HG03378 (cell line): ENCODE results near the gene GRIN3A.
A peak's percentile ranks its signal among the peaks of the same experiment; 100 is the strongest.
"Not testable (repeated sequence)": the region's sequence is repeated elsewhere in the genome, so short reads cannot be mapped to it uniquely, and the experiment has no call there.

ENCODE experiments used
- ATAC-seq: cut with Tn5 transposase; IDR thresholded peaks from one replicate; pipeline ENCODE4 v1.9.1; 2021; ENCODE audit warnings: mild to moderate bottlenecking, moderate library complexity; ENCODE audit not compliant: unreplicated experiment

Gene GRIN3A

GRCh38 chr9:101585740-101586139 lies 152.7 kb downstream of the GRIN3A start:
- no peak for ATAC-seq

- ATAC-seq, result no peak
These were observed 155.9 kb downstream of the GRIN3A start for GRCh38 chr9:101582553-101582952.

GRCh38 chr9:101579711-101580545 lies 158.5 kb downstream of the GRIN3A start:
- no peak for ATAC-seq

GRCh38 chr9:101578378-101578777 lies 160.1 kb downstream of the GRIN3A start:
- ATAC-seq, result peak; percentile 83

DNA sequence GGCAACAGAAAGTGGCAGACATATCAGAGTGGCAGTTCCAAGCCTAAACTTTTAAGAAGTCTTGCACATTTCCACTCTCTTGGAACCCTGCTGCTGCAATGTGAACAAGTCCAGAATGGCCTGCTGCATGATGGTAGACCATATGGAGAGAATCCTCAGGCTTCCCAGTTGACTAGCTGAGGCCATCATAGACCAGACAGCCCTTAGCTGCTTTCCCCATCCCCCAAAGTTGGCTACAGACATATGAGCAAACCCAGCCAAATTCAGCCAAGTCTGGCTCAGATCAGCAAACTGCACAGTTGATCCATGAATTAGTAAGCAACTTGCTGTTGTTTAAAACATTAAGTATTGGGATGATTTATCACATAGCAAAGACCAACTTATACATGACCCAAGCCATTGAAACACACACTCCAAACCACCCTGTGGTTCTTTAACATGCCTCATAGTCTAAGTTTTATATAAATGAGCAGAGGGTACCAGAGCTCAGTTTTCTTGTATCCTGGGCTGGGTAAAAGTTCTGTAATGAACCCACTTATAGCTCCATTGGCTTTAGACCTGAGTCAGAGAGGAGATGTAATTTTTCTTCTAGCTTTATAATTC lies 163.6 kb downstream of the GRIN3A start:
- no peak for ATAC-seq

- ATAC-seq, result no peak
These were observed 166.1 kb downstream of the GRIN3A start for GRCh38 chr9:101572316-101572715.

DNA sequence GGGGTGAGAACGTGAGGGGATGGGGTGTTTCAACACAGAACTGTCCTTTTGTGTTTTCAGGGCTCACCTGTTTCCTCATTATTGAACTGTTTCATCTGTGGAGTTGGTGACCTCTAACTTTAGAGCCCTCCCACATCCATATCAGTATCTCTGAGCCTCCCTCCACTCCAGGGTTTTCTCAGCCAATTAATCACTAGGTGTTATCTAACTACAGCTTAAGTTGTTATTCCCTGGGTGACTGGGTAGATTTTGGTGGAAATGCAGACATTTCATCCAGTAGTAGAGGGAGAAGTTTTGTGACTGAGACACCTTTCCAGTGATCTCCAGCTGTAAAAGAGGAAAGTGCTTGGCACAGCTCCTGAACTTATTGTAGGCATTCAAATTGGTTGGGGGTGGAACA lies 167.3 kb downstream of the GRIN3A start:
- no peak for ATAC-seq

DNA sequence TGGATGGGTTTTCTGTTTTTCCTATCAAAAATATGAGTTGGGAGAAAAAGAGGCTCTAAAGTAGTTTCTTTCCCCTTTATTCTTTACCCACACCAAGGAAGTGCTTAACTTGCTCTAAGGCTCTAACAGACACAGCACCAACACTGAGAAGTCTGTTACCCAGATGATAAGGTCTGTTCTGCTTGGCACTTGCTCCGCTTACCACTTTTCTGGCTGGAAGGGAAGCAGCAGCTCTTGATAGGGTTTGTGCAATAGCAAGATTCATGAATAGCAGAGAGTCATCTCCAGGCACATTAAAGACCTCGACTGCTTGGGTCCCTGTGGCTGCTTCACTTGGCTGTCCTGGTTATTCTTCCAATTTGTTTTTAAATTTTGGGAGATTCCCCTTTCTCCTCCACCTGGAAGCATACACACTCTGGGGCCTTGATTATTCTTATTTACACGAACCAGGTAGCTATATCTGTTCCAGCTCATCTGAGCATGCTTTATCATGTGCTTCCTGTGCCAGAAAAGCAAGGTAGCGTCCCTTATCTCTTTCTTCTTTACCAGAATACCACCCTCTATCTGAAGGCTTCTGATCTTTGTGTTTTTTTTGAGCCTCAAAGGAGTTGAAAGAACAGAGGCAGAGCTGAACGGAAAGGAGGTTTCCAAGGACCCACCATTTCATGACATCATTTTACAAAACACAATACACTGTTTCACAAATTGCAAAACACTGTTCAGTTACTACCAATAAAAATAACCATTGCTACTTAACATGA lies 168.5 kb downstream of the GRIN3A start:
- no peak for ATAC-seq

DNA sequence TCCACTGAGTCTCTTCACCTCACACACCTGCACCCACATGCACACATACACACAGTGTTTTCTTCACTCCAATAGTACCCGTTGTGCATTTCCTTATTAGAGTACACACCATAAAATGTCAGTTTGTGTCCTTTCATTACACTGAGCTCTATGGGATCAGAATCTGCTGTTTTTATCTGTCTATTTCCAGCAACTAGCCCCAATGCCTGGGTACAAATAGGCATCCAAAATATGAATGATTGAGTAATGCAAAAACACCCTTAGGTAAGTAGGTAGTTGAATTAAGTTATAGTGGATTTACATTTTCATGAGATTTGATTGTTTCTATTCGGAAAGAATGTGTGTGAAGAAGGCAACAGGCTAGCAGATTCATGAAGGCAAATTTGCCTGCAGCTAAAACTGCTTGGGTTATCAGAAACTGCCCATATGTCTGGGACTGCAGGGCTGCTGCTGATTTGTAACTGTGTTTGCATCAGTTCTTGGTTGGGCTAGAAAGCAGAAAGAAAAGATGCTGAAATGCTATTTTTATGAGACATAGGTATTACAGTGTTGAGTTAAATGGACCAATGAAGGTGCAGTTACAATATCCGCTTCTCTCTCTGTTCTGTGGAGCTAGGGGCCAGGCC lies 170.6 kb downstream of the GRIN3A start:
- no peak for ATAC-seq

- ATAC-seq, result peak; percentile 81
These were observed 171.3 kb downstream of the GRIN3A start for GRCh38 chr9:101566904-101567724.

- ATAC-seq, result no peak
These were observed 174.2 kb downstream of the GRIN3A start for GRCh38 chr9:101564252-101564651.

DNA sequence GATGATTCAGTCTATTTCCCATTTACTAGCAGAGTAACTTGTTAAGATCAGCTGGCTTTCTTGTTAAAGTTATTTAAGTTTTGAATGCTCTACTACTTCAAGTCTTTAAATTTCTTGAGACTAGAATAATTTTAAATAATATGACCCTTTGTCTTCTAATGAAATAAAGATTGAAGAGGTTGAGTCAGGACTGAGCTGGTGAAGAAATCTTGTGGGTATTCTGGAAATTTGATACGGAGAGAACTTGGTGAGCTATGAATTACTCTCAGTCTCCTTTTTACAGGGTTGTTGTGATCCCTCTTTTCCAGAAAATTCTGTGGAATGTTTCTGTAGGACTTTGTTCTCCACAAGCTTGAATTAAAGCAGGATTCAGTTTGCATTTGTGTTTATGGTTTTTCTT lies 175.5 kb downstream of the GRIN3A start:
- ATAC-seq, result no peak

- ATAC-seq, result no peak
These were observed 176.7 kb downstream of the GRIN3A start for GRCh38 chr9:101561740-101562139.

GRCh38 chr9:101549472-101550098 lies 188.9 kb downstream of the GRIN3A start:
- not testable (repeated sequence) for ATAC-seq

- no peak for ATAC-seq
These were observed 195.2 kb downstream of the GRIN3A start for GRCh38 chr9:101543098-101543735.

DNA sequence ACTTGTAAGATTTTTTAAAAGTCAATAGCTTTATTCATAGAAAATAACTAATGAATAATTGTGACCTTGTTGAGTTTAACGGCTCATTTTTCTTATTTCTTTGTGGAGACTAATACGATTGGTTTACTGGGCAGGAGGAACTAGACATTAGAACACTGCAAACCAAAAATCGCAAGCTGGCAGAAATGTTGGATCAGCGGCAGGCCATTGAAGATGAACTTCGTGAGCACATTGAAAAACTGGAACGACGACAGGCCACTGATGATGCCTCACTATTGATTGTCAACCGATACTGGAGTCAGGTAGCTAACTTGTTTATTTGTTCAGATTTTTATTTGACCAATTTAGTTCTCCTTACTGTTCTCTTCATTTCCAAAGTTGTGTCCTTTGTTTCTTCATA lies 198.4 kb downstream of the GRIN3A start:
- no peak for ATAC-seq

DNA sequence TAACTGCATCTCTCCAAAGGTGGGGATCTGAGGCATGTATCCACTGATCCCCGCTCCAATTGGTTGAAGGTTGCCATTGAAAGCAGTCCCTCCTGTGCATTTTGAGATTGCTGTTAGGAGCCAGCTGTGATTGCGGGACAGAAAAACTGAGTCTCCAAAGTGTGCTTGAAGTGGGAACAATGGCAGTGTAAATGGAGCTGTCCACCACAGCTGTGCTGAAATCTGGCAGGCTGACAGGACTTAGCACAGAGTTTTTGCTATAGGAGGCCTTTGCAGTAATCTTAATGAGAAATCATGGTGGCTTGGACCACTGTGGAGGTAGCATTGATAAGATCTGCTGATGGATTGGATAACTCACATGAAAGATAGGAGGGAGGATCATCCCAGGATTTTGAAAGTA lies 201.5 kb downstream of the GRIN3A start:
- no peak for ATAC-seq

DNA sequence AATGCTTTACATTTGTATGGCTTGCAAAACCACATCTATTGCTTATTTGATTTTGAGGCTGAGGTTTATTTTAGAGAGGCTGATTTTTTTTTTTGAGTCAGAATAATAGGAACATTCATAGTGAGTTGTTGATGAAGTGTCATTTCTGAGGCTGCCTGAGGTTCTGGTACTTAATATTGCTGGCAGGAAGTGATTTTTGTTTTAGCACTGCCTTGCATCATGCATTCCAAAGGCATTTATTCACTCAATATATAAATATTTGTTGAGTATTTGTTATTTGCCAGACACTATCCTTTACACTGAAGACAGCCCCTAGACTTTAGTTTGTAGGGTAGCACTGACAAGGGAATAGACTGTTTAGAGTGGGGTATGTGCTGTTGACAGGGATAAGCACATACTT lies 202.1 kb downstream of the GRIN3A start:
- no peak for ATAC-seq
